Measurements from ENCODE around the gene WWOX.

GRCh38 chr16:78133919-78134318 is 34.5 kb downstream of the WWOX start:
- no peak for TF ChIP-seq CTCF (IDR thresholded peaks at IDR 0.05; ENCODE audit: poor library complexity, severe bottlenecking)
- TF ChIP-seq POLR2AphosphoS5 (IDR thresholded peaks at IDR 0.05) = no peak

Data from neural cell (in vitro differentiated cells).